ENCODE results near the gene SNAP25.

SNAP25 gene

GRCh38 chr20:10218536-10219451 is at the start of gene SNAP25:
SNAP25 (plus strand) TSS chr20:10218830; CDS start chr20:10275492, 56,662 bp downstream.
- TF ChIP-seq CTCF (IDR thresholded peaks at IDR 0.05; ENCODE audit: insufficient read depth, low read length, poor library complexity, severe bottlenecking) (no peak), EZH2phosphoT487 (conservative IDR thresholded peaks at IDR 0.05; ENCODE audit: low read length) (no peak)
- H3K4me2 ChIP-seq (ENCODE audit: low read depth, low read length, poor library complexity, severe bottlenecking): no peak within 1 kb of the TSS
- H3K27ac ChIP-seq (ENCODE audit: low read depth, low read length): no peak within 1 kb of the TSS
- no peaks in the 10 kb centered on the region for H3K27me3 ChIP-seq (ENCODE audit: low read length)
- no peak within 1 kb of the TSS for H3K4me3 ChIP-seq (ENCODE audit: insufficient read depth, low read length, poor library complexity, severe bottlenecking)
- no peaks in the 10 kb centered on the region for H3K36me3 ChIP-seq (ENCODE audit: low read length)
- no peaks in the 10 kb centered on the region for H4K20me1 ChIP-seq (ENCODE audit: low read depth, low read length)
- no peaks in the 10 kb centered on the region for H3K9me3 ChIP-seq (ENCODE audit: insufficient read depth, low read length)
- no peak within 1 kb of the TSS for H3K9ac ChIP-seq (ENCODE audit: low read length)
- no peaks in the 10 kb centered on the region for H3K9me2 ChIP-seq (replicated peaks; ENCODE audit: insufficient read depth, low read length)
- H3K79me2 ChIP-seq (ENCODE audit: insufficient read depth, low read length): no peaks in the 10 kb centered on the region
- H2AFZ ChIP-seq (ENCODE audit: low read depth, low read length, severe bottlenecking): no peak within 1 kb of the TSS
- H3F3A ChIP-seq (ENCODE audit: insufficient read depth): no peaks in the 10 kb centered on the region

GRCh38 chr20:10169752-10170151 is 48.9 kb upstream of the SNAP25 start:
- H4K20me1 ChIP-seq (ENCODE audit: low read depth, low read length): no peaks in the 10 kb centered on the region
- H3K27me3 ChIP-seq (ENCODE audit: low read length): no peaks in the 10 kb centered on the region
- H3K36me3 ChIP-seq (ENCODE audit: low read length): no peaks in the 10 kb centered on the region
- no peak overlapping the region for H3K27ac ChIP-seq (ENCODE audit: low read depth, low read length)
- H3K79me2 ChIP-seq (ENCODE audit: insufficient read depth, low read length): no peaks in the 10 kb centered on the region
- H3K9me3 ChIP-seq (ENCODE audit: insufficient read depth, low read length): no peaks in the 10 kb centered on the region
- no peaks in the 10 kb centered on the region for H3F3A ChIP-seq (ENCODE audit: insufficient read depth)
- H2AFZ ChIP-seq (ENCODE audit: low read depth, low read length, severe bottlenecking): no peak overlapping the region
- no peak overlapping the region for H3K4me2 ChIP-seq (ENCODE audit: low read depth, low read length, poor library complexity, severe bottlenecking)
- no peak overlapping the region for H3K4me3 ChIP-seq (ENCODE audit: insufficient read depth, low read length, poor library complexity, severe bottlenecking)
- TF ChIP-seq CTCF (IDR thresholded peaks at IDR 0.05; ENCODE audit: insufficient read depth, low read length, poor library complexity, severe bottlenecking) (no peak), EZH2phosphoT487 (conservative IDR thresholded peaks at IDR 0.05; ENCODE audit: low read length) (no peak)
- no peak overlapping the region for H3K9ac ChIP-seq (ENCODE audit: low read length)
- no peaks in the 10 kb centered on the region for H3K9me2 ChIP-seq (replicated peaks; ENCODE audit: insufficient read depth, low read length)

GRCh38 chr20:10170261-10170660 is 48.4 kb upstream of the SNAP25 start:
- no peak overlapping the region for H2AFZ ChIP-seq (ENCODE audit: low read depth, low read length, severe bottlenecking)
- H3K9ac ChIP-seq (ENCODE audit: low read length): no peak overlapping the region
- H3K36me3 ChIP-seq (ENCODE audit: low read length): no peaks in the 10 kb centered on the region
- no peaks in the 10 kb centered on the region for H4K20me1 ChIP-seq (ENCODE audit: low read depth, low read length)
- TF ChIP-seq CTCF (IDR thresholded peaks at IDR 0.05; ENCODE audit: insufficient read depth, low read length, poor library complexity, severe bottlenecking) (no peak), EZH2phosphoT487 (conservative IDR thresholded peaks at IDR 0.05; ENCODE audit: low read length) (no peak)
- H3K79me2 ChIP-seq (ENCODE audit: insufficient read depth, low read length): no peaks in the 10 kb centered on the region
- no peaks in the 10 kb centered on the region for H3K9me2 ChIP-seq (replicated peaks; ENCODE audit: insufficient read depth, low read length)
- no peaks in the 10 kb centered on the region for H3F3A ChIP-seq (ENCODE audit: insufficient read depth)
- no peak overlapping the region for H3K4me3 ChIP-seq (ENCODE audit: insufficient read depth, low read length, poor library complexity, severe bottlenecking)
- no peaks in the 10 kb centered on the region for H3K27me3 ChIP-seq (ENCODE audit: low read length)
- no peaks in the 10 kb centered on the region for H3K9me3 ChIP-seq (ENCODE audit: insufficient read depth, low read length)
- no peak overlapping the region for H3K27ac ChIP-seq (ENCODE audit: low read depth, low read length)
- H3K4me2 ChIP-seq (ENCODE audit: low read depth, low read length, poor library complexity, severe bottlenecking): no peak overlapping the region
